ENCODE results near the gene NOX3.

The NOX3 gene

DNA sequence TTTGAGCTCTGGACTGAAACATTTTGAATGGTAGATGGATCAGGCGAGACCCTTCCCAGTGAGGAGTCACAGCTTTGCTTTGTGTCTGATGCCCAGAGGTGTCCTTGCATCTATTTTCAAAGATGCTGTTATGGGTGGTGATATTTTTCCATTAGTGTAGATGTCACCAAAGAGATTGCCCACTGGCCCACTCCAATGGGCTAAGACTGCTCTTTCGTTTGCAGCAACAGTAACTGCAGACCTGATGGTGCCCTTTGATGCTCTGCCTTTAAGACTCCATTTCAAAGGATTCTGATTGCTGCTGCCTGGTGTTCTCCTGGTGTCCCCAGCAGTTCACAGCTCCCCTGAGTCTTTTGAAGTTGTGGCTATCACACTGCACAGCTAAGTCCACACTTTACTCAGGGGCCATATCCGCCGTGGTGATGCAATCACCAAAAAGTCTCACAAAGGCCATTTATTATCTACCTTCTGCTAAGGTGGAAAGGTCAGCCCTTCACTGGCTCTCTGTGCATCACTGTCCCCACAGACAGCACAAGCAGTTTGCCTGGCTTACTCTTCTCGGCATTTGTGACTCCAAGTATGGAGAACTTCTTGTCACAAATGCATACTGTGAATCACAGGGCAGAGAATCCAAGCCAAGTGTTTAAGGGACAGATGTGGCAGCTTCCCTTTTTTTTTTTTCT, 56.4 kb downstream of the NOX3 start:
- no peak for DNase-seq

DNA sequence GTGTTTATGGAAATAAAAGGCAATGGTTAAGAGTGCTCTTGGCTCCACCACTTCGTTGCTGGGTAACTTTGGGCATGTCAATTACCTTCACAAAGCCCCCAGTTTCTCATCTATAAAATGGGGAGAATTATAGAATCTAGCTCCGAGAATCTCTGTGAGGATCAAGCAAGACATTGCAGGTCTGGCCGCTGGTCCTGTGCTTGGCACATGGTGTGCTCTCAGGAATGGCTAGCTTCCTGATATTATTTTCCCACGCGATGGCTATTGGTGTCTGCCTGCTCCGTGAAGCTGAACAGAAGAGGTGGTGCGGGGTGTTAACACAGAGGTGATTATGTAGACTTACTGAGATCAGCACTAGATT, 57.0 kb downstream of the NOX3 start:
- DNase-seq = no peak

DNA sequence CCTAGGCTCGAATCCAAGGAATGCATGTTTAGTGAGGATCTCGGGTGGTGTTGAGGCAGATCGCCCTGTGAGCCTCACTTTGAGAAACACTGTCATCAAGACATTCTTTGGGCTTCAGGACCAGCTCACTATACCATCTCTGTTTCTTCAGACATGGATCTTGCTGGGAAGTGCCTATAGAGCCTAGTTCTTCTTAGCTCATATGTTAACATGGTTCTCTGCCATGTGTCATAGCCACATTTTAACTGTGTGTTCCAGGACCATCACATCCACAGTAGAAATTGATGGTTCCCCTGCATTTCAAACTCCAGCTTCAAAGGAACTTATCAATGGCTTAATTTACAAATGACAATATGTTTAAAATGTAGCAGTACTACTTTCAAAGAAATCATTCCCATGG, 57.4 kb downstream of the NOX3 start:
- no peak for DNase-seq

DNA sequence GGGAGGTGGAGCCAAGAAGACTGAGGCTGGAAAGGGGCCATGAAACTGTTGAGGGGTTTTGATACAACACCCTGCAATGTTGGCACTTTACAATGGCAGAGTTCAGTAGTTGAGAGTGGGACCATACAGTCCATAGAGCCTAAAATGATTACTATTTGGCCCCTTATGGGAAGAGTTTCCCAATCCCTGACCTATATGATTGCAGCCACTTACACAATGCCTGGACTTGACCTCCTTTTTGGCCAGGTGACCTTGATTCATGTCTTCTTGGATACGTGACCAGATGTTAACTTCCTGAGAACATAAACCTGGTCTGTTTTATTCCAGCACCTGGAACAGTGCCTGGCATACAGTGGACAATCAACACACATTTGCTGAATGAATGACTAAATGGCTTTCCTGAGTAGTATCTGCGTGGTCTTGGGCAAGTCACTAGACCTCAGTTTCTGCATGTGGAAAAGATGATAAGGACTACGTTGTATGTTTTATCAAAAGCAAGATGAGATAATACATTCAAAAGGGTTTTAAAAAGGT, 58.4 kb downstream of the NOX3 start:
- no peak for DNase-seq

DNA sequence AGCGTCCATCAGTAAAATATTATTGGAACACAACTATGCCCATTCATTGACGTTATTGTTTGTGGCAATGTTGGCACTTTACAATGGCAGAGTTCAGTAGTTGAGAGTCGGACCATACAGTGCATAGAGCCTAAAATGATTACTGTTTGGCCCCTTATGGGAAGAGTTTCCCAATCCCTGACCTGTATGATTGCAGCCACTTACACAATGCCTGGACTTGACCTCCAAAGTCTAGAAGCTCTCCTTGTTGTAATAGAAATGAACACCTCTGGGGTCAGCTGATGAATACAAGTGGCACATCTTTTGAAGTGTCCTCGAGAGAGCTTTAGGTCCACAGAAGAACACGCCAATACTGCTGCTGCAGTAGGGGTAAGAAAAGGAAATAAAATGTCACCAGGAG, 59.0 kb downstream of the NOX3 start:
- no peak for DNase-seq

DNA sequence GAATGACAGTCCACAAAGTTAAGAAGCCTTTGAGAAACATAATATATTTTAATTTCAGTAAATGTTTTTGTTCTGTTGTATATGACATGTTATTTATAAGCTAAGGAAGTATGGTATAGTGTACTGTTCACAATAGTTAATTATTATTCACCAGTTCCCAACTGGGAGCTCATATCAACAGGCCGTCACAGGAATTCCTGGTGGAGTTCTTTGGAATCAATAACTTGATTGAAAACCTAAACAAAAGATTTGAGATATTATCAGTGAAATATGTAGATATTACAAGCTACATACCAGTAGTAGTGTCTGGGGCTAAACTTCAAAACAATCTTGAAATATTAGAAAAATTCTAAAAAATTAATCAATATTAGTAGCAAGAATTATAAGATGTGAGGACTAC, 60.3 kb downstream of the NOX3 start:
- DNase-seq = no peak

DNA sequence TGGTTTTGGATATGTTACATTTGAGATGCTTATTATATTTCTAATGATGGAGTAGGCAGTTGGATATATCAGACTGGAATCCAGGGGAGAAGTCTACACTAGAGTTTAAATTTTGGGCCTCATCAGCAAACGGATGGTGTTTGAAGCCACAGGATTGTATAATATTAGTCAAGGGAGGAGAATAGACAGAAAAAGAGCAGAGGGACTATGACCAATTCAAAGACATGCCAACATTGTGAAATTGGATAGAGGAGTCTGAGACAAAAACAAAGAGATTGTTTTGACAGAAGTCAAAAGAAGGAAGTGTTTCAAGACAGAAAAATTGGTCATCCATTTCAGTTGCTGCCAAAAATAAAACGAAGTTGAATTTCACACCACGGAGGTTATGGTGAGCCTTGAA, 66.5 kb downstream of the NOX3 start:
- no peak for DNase-seq

DNA sequence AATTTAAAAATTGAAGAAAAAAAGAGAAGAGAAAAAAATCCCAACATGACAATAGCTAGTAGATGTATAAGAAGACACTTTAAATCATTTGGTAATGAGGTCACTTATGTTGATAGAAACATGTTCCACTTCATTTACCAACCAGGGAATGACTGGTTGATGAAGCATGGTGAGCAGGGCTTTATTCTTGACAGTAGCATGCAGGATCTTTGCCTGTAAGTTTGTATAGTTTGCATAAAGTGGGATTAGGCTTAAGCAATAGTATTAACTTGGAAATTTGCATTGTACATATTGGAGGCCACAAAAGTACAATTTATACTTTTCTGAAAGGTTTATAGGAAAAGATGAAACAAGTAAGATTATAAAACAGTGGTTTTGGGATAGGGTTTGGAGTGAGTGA, 67.0 kb downstream of the NOX3 start:
- DNase-seq = peak; percentile 25

DNA sequence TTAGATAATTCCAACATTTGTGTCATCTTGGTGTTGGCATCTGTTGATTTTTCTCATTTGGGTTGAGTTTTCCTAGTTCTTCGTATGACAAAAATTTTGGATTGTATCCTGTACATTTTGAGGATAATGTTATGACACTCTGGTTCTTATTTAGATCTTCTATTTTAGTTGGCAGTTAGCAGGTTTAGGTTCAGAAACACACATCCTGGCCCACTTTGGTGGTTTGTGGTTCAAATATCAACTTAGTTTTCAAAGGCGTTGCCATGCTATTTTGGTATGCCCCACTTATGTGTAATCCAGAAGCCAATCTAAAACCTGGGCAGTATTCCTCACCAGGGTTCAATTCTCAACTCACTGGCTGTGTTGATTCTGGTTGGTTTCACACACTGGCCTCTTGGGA, 68.2 kb downstream of the NOX3 start:
- no peak for DNase-seq

DNA sequence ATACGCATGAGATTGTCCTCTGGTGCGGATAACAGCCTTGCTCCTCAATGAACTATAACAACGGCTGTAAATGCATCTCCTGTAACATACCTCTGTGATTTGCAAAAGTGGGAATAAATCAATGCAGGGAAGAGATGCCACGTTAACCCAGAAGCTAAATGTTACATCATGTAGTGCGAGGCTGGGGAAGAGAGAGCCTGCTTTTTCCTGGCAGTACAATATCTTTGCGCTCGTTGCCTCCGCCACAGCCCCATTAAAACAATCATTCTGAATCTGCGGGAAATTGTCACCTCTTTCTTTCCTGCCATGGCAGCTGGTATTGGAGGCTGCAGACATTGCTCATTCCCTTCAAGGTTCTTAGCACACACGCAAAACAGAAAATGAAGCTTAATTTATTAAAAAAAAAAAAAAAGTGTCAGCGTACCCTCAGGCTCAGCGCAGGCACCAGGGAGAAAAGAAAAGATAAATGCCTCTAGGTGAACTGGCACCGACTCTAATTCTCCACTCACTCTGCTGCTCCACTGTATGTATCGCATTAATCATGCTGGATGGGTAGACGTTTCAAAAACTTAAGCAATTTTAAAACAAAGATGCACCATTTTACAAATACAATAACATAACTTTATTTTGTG, 71.2 kb downstream of the NOX3 start:
- DNase-seq = no peak

DNA sequence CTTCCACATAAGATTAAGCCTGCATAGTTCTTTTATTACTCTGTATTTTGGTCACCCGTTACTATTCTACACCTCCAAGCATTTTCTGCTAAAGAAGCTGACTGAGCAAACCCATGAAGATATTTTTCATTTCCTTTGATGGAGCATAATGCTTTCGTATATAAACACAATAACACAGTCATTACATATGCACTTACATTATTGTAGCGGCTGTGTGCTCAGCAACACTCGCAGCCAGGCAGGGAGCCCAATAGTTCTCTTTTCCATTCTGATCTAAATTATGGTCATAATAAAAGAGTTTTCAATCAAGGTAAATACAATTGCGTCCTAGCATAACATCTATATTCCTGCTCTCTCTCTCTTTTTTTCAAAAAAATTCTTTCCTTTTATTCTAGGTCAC, 71.7 kb downstream of the NOX3 start:
- DNase-seq = peak; percentile 35

DNA sequence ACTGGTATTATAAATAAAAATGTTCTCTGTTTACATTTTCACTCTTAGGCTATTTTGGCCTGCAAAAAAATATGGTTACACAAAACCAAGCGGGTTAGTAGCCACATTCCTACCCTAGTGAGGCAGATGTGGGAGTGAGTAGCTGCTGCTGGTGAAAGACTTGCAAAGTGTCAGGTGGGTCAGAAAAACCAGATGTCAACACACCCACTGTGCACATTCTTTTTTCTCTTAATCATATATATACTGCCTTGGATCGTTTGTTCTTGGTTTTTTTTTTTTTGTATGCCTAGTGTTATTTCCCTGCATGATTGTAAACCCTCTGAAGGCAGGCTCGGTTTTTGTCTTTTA, 73.3 kb downstream of the NOX3 start:
- peak; percentile 85 for DNase-seq

DNA sequence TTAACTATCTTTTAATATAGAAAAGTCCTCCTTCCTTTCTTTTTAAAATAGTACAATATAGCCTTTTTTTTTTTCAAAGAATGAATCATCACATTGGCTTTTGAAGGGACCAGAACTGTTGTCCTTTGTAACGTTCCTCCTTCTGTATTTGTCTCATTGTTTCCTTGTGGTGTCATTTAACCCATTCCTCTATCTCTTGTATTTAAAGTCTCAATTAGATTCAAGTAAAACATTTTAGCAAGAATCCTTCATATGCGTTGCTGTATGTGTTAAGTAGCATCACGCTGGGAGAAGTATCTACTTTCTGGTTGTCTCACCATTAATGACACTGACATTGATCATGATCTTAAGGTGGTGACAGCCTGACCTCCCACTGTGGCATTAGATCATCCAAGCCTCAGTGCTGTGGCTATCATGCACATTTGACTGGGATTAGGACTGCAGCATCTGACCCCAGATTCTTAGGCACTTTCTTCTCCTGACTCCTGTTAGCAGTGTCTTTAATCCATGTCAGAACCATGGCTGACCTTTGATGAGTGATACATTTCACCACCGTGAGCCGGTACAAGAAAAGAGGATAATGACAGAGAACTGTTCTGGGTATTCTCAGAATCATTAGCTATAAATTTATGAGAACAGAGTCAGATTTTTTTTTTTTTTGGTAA, 73.8 kb downstream of the NOX3 start:
- DNase-seq = peak; percentile 82

DNA sequence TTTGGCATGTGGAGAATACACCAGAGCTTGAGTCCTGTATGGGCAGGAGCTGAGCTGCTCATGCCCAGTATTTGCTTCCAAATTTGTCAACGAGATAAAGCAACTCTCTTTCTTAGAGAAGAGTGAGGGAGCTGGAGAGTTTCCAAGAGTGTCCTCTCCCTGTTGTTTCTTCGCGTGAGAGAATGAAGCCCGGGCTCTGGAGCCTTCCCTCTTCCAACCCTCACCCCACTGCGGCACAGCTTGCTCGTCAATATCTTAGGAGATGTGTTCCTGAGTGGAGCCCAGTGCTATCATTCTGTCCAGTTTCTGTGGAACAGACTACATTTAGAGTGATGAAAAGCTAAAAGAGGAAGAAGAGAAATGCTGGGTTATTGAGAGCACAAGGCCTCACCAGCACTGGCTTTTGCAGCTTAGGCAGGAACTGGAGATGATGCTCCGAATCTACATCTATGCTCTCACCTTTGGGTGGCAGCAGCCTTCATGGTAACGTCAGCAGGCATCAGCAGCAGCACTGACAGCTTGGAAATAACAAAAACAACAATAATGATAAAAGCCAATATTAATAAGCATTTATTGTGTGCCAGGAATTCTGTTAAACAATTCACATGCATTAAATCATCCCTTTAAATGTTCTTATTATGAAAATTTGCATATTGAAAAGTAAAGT, 74.8 kb downstream of the NOX3 start:
- no peak for DNase-seq

DNA sequence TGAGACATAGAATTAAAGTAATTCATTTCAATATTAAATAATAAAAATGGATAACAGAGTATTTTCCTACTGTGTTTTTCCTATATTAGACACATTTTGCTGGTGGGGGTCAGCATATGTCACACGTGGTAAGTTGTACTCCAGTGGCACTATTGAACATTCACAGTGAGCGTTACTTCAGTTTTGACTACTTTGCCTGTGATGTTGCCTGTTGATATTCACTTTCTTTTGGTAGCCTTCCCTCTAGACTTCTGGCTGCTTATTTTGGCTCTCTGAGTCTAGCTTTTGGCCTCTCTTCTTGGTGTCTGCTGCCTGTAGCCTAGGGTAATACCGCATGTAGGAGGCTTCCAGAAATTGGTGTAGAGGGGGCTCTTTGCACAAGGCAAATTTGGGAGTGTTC, 76.9 kb downstream of the NOX3 start:
- no peak for DNase-seq

DNA sequence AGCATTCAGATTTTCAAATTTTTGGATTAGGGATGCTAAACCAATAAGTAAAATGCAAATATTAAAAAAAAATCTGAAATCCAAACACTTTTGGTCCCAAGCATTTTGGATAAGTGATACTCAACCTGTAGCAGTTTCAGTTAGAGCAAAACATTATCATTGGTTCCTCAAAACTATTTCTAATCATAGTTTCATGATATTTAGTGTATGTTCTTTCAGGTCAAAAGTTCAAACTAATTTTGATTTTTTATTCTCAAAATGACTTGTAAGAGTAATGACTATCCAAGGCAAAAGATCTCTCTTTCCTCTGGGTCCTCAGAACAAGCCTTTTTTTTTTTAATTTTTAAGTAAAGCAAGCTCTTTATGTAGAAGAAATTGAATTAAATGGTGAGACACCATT, 77.4 kb downstream of the NOX3 start:
- no peak for DNase-seq

DNA sequence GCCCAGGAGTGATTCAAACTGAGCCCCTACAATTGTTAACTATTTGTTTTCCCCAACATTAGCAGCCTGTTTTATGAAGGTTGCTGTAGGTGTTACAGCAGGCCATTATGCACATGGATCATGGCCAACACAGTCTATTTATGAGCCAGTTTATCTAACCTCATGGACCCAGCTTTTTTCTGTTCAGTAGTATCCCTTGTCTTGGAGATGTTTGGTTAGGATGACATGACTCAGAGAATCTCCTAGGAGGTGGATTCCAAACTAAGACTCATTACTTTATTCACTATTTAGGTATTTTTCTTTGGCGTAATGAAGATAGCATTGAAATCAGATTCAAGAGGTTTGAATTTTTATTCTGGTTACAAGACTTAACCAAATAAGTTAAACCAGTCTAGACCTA, 78.6 kb downstream of the NOX3 start:
- peak; percentile 93 for DNase-seq

DNA sequence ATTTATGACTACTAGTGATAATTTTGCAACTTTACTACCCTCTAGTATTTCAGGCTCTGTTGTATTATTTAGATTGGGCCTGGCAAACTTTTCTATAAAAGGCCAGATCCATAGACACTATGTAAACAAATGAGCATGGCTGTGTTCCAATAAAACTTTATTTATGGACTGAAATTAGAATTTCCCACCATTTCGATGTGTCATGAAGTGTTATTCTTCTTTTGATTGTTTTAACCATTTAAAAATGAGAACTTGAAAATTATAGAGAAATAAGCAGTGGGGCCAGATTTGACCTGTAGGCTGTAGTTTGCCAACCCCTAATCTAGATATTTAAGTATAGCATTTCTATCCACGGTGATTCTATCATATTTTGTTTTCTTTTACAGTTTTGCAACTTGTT, 79.8 kb downstream of the NOX3 start:
- DNase-seq = no peak

DNA sequence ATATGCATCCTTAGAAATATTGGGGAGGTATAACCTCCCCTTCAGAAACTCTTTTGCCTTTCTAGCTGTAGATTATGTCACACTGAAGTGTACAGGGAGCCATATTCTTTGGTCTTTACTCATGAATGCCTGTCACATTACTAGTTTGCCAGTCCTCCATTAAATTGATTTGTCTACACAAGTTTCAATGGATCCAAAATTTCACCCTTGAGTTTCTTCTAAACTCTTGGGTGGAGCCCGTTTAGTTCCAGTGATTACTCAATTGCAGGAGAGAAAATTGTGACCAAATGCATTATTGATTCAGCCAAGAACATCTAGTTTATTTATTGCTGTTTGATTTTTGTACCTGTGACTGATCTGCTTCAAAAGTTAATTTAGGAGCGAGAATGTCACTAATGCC, 81.0 kb downstream of the NOX3 start:
- DNase-seq = no peak

DNA sequence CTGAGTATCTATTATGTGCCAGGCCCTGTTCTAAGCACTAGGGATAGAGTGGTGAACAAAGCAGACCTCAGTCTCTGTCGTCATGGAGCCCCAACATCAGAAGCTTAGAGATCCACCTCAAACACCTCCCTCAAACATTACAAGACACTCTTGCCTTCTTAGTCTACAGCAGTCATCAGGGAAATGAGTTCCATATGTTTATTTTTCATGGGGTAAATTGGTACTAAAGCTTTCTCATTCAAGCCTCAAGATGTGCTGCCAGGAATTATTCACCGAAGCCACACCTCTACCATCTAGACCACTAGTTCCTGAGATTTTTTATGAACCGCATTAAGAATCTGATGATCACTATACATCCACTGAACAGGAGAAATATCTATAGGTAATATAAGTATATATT, 82.4 kb downstream of the NOX3 start:
- peak; percentile 72 for DNase-seq

DNA sequence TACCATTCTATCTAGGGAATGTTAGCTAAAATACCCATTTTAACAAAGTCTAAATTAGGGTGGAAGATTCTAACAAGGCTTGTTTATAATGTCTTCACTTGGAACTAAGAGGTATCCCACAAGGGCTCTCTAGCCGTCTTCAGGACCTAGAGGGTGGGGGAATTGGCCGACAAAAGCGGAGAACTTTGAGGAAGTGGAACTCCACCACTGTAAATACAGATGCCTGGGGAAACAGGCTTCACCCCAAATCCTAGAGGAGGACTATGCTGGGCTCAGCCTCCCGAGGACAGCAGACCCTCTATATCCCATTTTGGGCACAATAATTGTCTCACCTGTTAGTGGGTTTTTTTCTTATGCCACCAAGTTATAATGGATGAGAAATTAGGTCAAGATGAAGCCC, 83.4 kb downstream of the NOX3 start:
- DNase-seq = no peak

DNA sequence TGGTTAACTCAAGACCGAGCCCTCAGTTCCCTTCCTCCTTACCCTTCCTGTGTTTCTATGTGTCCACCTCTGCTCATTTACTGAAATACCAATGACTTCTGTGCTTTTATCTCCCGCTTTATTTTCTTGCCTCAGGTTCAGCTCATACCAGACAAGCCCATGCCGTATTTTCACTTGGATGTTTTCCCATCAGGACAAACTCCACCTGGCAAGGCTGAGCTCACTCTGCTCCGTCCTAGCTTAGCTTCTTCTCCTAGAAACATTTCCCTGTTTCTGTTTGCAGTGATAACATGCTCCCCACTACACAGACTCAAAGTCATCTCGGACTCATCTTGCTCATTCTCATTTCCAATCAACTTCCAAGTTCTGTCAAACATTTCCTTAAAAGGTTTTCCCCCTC, 84.4 kb downstream of the NOX3 start:
- DNase-seq = no peak

DNA sequence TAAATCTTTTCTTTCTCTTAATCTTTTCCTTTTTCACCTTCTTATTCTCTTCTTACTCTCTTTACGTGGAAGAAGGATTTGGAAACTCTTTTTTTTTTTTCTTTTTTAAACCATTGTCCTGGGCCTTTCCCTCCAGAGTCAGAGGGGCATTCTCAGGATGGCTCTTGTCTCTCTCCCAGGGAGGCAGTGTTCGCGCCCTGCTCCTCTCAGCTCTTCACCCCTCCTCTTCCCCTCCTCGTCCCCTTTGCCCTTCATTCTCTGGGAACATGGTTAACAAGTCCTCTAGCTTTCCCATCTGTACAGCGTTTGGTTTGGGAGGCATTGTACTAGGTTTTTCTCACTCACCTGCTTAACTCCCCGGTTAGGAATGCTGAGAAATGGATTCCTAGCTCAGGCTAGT, 89.3 kb downstream of the NOX3 start:
- DNase-seq = no peak

DNA sequence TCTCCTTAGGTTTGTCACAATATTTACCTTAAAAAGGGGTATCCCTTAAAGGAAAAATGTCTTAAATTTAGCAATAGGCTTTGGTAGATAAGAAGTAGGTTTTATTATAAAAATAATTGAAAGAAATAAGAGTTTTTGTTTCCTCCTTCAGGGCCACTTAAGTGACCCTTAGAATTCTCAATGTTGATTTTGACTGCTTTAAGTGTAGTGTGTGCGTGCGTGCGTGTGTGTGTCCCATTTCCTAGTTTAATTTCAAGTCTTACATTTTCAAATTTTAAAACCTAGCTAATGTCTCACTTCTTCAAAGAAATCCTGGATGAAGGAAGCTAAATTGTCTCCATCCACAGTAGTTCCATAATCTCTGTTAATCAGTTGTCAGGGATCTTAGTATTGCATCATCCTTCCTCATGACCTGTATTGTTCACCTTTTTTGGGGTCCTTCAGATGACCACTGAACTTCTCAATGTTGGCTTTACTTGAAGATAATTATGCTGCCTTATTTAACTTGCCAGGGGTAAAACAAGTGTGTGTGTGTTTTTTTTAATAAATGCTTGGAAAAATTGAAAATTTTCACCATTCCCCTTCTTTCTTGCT, 90.7 kb downstream of the NOX3 start:
- DNase-seq = no peak

Measured in fibroblast of skin of right quadriceps (primary cell).